ENCODE data around the gene MARS1. TPM values are rescaled to one million over a fixed set of nuclear protein-coding genes. Genes with fewer than 3 reads are reported as not detected.

The MARS1 gene
- total RNA-seq, 2 donors from 2014 or later = 575 to 653 TPM

DNA sequence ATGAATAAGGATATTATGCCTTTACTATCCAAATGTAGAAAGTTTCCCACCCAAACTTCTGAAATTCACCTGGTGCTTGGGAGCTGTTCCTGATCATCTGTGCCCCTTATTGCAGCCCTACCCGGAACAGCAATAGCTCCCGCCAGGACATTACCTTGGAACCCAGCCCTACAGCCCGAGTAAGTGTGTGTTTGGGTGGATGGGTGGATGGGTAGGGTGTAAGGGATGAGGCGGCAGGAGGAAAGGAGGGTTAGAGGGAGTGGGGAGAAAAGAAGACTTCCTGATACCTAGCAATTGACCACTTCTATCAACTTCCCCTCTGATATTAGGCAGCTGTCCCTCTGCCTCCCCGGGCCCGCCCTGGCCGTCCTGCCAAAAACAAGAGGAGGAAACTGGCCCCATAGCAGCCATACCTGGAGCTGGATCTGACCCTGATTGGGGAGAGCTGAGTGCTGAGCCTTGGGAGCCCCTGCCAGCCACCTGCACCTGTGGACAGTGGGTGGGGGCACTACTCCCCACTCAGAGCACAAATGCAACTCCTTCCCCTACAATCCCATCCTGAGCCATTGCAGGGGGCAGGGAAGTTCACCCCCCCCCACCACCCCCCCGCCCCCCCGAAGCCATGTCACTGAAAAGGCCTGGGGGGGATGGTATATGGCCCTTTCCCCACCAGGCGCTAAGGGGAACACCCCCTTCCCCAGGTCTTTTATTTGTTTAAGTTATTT lies 41.1 kb downstream of the MARS1 start:
- Mint-ChIP-seq H3K27ac (peak overlapping the region; percentile 67), H3K9me3 (no peaks in the 10 kb centered on the region), H3K4me1 (ENCODE audit: low read depth) (peaks cover 16% of the 10 kb centered on the region), H3K4me3 (no peak overlapping the region), H3K36me3 (ENCODE audit: insufficient read depth in 2 of 2) (peaks cover 3 to 37% of the 10 kb centered on the region in 2 donors), H3K27me3 (ENCODE audit: low read depth) (no peaks in the 10 kb centered on the region)
- DNase-seq (no peak), ATAC-seq (replicated peaks in 1 of 2) (no peak)

DNA sequence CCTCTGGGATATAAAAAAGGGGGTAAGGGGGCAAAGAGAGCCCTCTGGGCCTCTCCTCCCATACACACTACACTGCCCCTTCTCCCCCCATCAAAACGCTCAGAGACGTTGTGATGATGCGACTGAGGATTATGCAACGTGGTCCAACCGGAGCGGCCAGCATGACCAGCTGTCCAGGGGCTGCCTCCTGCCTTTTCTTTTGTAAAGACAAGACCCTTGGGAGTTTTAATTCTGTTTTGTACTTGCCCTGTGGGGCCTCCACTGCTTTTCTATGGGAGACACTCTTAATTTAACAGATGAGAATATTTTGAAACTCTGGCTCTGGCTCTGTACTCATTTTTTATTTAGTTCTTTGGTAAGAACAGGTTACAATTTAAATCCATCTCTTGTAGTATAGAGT lies 42.0 kb downstream of the MARS1 start:
- DNase-seq = no peak
- H3K4me1 Mint-ChIP-seq (ENCODE audit: low read depth) = peaks cover 7% of the 10 kb centered on the region
- no peaks in the 10 kb centered on the region for H3K27me3 Mint-ChIP-seq (ENCODE audit: low read depth)
- peaks cover 3 to 36% of the 10 kb centered on the region in 2 donors for H3K36me3 Mint-ChIP-seq (ENCODE audit: insufficient read depth in 2 of 2)
- ATAC-seq (replicated peaks in 1 of 2) = no peak
- H3K27ac Mint-ChIP-seq = peak overlapping the region; percentile 67
- no peak overlapping the region for H3K4me3 Mint-ChIP-seq
- no peaks in the 10 kb centered on the region for H3K9me3 Mint-ChIP-seq

DNA sequence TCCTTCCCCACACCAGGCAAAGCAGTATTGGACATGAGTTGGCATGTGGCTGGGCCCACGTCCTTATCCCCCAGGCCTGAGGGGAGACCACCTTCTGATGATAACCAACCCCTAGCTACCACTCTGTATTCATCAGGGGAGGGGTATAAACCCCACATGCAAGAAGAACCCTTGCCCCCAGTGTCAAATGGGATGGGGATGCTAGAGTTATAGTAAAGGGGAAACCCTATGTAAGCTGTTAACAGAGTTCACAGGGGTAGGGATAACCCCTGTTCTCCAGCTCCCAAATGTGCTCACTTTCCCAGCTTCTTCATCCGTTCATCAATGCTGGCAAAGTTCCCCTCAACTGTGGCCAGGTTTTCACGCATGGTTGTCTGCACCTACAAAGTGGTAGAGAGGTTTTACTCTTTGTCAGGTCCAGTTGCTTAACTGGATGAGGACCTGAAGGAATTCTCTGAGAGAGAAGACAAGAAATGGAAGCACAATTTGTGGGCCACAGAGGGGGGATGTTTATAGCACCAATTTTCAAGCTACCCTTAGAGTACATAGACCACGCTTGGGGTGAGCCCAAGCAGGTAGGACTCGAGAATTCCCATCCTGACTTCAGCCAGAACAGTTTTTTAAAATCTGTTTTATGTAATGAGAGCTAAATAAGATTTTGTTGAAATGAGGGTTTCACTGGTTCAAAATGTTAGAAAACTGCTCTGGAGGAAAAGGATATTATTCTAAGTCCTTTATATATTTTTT lies 42.7 kb downstream of the MARS1 start:
- no peak for ATAC-seq (replicated peaks in 1 of 2)
- Mint-ChIP-seq H3K27ac (peak overlapping the region; percentile 67), H3K36me3 (ENCODE audit: insufficient read depth in 2 of 2) (peaks cover 4 to 38% of the 10 kb centered on the region in 2 donors)

DNA sequence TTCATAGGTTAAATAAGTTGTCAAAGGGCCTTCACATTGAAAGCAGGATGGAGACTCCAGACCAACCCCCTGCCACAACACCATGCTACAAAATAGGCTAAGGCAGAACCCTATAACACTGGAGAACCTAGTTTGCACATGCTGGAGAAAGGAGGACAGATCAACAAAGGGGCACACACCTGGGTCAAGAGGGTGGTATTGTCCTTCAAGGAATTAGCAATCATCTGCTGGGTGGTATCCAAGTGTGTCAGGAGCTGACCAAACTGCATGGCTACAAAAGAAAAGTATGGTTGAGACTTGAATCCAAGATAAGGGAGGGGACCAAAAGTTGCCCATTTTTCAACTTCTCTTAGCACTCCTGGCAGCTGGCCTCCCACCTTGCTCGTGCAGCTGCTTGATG lies 44.0 kb downstream of the MARS1 start:
- no peaks in the 10 kb centered on the region for H3K9me3 Mint-ChIP-seq
- no peak overlapping the region for H3K4me3 Mint-ChIP-seq
- H3K36me3 Mint-ChIP-seq (ENCODE audit: insufficient read depth in 2 of 2) = peaks cover 4 to 35% of the 10 kb centered on the region in 2 donors
- ATAC-seq (replicated peaks in 1 of 2) = no peak
- no peak for DNase-seq
- no peaks in the 10 kb centered on the region for H3K4me1 Mint-ChIP-seq (ENCODE audit: low read depth)
- no peaks in the 10 kb centered on the region for H3K27me3 Mint-ChIP-seq (ENCODE audit: low read depth)
- H3K27ac Mint-ChIP-seq = no peak overlapping the region

More for the DNA sequence above, 42.7 kb downstream of the MARS1 start:
- DNase-seq = no peak
- H3K9me3 Mint-ChIP-seq = no peaks in the 10 kb centered on the region
- H3K4me3 Mint-ChIP-seq = no peak overlapping the region
- no peaks in the 10 kb centered on the region for H3K4me1 Mint-ChIP-seq (ENCODE audit: low read depth)
- no peaks in the 10 kb centered on the region for H3K27me3 Mint-ChIP-seq (ENCODE audit: low read depth)

DNA sequence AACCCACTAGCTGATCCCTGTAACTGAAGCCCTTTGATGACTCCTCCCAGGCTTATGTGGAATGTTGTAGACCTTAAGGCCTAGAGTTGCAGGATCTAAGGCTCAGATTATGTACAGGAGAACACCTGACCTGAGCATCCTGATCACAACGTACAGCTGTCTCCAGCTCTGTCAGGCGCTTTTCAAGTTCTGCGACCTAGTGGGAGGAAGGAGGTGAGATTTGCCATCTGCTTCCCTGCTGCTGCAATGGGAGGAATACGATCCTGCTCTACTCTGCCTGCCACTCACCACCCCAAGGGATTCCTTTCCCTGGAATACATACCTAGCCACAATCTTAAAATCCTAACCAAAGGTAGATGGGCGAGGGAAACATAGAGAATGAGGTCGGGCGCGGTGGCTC lies 45.2 kb downstream of the MARS1 start:
- Mint-ChIP-seq H3K4me1 (ENCODE audit: low read depth) (no peaks in the 10 kb centered on the region), H3K9me3 (no peaks in the 10 kb centered on the region), H3K4me3 (no peak overlapping the region), H3K36me3 (ENCODE audit: insufficient read depth in 2 of 2) (peaks cover 5 to 37% of the 10 kb centered on the region in 2 donors), H3K27me3 (ENCODE audit: low read depth) (no peaks in the 10 kb centered on the region), H3K27ac (no peak overlapping the region)
- DNase-seq = no peak
- ATAC-seq (replicated peaks in 1 of 2) = no peak

DNA sequence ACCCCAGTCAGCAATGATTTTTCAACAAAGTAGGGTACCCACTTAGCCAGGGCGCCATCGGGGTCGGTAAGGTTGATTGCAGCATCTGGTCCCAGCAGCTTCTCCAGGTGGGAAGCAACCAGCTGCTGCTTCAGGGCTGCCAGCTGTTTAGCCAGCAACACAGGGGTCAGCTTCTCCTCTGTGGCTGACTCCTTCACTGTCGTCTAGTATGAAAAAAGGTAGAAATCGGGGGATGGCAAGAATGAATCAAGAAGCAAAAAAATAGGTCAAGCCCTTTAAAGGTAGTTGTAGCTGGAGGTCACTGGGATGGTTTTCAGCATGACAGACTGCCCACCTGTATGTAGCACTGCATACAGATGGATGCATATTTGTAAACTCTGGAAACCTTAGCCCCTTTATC lies 46.4 kb downstream of the MARS1 start:
- Mint-ChIP-seq H3K4me3 (no peak overlapping the region), H3K4me1 (ENCODE audit: low read depth) (no peaks in the 10 kb centered on the region), H3K27me3 (ENCODE audit: low read depth) (no peaks in the 10 kb centered on the region), H3K9me3 (no peaks in the 10 kb centered on the region), H3K27ac (no peak overlapping the region), H3K36me3 (ENCODE audit: insufficient read depth in 2 of 2) (peaks cover 7 to 36% of the 10 kb centered on the region in 2 donors)
- DNase-seq (no peak), ATAC-seq (replicated peaks in 1 of 2) (no peak)

DNA sequence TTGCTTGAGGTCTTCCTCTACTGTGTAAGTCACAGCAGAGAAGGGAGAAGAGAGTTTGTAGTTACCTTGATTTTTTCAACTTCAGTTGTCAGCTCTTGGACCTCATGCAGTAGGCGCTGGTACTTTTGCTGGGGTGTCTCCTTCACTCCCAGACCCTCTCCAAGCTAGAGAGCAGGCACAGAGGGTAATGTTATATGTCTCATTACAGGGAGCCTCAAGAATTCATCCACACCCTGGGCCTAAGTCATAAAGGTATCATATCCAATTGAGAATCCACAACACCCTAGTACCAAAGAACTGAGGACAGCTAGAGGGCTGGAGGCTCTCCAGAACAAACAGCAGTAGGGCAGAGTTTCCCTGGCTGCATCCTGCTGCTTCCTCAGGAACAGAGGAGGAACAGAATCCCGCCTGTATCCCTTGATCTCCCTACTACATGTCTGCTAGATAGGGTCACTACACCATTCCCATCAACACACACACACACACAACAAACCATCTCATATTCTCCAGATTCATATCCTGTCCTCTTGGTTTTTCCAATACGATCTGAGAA lies 47.2 kb downstream of the MARS1 start:
- H3K36me3 Mint-ChIP-seq (ENCODE audit: insufficient read depth in 2 of 2) = peaks cover 7 to 32% of the 10 kb centered on the region in 2 donors
- no peaks in the 10 kb centered on the region for H3K4me1 Mint-ChIP-seq (ENCODE audit: low read depth)

DNA sequence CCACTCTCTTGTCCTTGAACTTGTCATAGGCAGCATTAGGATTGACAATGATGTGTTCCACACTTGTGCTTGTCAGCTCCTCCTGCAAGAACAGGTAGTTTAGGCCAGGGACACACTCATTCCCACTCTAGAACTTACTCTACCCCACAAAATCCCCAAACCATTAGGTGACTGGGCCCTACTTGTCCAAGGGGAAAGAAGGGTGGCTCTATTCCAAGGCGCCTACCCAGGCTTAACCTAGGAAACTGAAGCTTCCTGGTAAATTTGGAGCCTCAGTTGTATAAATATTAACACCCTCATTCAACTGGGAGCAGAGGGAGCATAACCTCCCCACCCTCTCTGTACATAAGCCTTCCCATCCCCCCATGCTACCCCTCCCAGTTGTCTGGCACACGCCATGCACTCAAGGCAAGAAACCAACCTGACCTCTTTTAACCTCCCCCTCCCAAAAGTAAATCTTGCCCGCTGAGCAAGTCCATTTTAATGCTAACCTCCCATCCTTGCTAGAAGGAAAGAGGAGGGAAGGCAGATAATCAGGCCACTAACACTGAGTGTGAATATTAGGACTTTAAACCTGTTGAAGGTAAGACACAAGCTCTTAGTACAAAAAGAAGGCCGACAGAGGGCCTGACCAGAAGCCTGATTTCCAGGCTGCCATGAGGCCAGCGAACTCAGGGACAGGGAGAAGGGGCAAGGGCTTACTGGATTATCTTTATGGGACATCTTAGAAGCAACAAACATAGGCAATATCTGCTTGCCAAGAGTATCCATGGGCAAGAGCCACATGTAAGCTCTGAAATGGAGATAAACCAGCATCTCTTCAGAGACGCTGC lies 48.1 kb downstream of the MARS1 start:
- Mint-ChIP-seq H3K27ac (no peak overlapping the region), H3K4me1 (ENCODE audit: low read depth) (no peaks in the 10 kb centered on the region), H3K4me3 (no peak overlapping the region), H3K27me3 (ENCODE audit: low read depth) (no peaks in the 10 kb centered on the region), H3K36me3 (ENCODE audit: insufficient read depth in 2 of 2) (peaks cover 7 to 29% of the 10 kb centered on the region in 2 donors), H3K9me3 (no peaks in the 10 kb centered on the region)
- ATAC-seq (replicated peaks in 1 of 2) = no peak
- DNase-seq = no peak

More for the DNA sequence above, 47.2 kb downstream of the MARS1 start:
- Mint-ChIP-seq H3K4me3 (no peak overlapping the region), H3K9me3 (no peaks in the 10 kb centered on the region), H3K27ac (no peak overlapping the region), H3K27me3 (ENCODE audit: low read depth) (no peaks in the 10 kb centered on the region)
- DNase-seq (no peak), ATAC-seq (replicated peaks in 1 of 2) (no peak)

DNA sequence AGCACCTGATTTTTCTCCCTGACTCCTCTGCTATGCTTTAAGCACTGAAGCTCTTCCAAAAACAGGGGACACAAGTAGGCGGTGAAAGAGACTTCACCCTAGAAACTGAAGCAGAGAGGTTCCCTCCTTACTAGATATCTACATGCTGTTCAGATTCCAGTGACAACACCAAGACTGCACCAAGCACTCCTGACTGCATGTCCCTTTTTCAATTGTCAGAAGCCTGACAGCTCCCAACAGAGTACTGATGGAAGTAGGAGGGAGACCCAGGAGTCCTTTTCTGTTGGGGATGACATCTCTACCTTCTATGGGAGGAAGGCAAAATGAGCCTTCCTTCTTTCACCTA lies 48.7 kb downstream of the MARS1 start:
- Mint-ChIP-seq H3K9me3 (no peaks in the 10 kb centered on the region), H3K4me3 (no peak overlapping the region), H3K4me1 (ENCODE audit: low read depth) (no peaks in the 10 kb centered on the region), H3K36me3 (ENCODE audit: insufficient read depth in 2 of 2) (peaks cover 7 to 24% of the 10 kb centered on the region in 2 donors), H3K27me3 (ENCODE audit: low read depth) (no peaks in the 10 kb centered on the region), H3K27ac (peak overlapping the region; percentile 17)
- ATAC-seq (replicated peaks in 1 of 2) (no peak), DNase-seq (no peak)

DNA sequence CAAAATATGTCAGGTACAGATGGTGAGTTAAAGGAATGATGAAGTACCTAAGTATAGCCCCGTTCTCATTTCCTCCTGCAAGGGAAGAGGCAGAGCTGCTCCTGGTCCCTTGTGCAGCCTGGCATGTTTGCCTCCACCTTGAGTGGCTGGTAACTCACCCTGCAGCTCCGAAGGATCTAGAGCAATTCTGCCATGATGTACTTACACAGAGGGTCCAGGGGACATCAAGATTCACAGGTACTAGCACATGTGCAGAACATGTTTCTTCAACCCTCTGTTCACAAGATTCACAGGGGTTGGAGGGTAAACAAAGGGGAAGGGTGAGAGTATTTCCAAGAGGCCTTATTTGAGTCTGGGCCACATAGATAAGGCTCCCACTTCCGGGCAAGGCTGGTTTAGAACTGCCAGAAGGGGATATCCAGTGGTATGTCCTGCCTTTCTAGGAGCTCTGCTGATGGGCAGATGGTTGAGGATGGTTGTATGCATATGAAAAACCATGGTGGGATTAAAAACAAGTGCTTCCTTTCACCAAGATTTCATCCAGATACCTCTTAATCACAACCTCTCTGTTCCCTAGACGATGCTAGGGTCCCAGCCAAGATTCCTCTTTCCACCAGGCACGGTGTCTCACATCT lies 51.4 kb downstream of the MARS1 start:
- no peak for ATAC-seq (replicated peaks in 1 of 2)
- no peaks in the 10 kb centered on the region for H3K4me1 Mint-ChIP-seq (ENCODE audit: low read depth)
- no peak overlapping the region for H3K4me3 Mint-ChIP-seq
- no peak for DNase-seq
- no peaks in the 10 kb centered on the region for H3K27me3 Mint-ChIP-seq (ENCODE audit: low read depth)
- H3K9me3 Mint-ChIP-seq = no peaks in the 10 kb centered on the region
- H3K36me3 Mint-ChIP-seq (ENCODE audit: insufficient read depth in 2 of 2) = peaks cover 4 to 8% of the 10 kb centered on the region in 2 donors
- H3K27ac Mint-ChIP-seq = no peak overlapping the region

DNA sequence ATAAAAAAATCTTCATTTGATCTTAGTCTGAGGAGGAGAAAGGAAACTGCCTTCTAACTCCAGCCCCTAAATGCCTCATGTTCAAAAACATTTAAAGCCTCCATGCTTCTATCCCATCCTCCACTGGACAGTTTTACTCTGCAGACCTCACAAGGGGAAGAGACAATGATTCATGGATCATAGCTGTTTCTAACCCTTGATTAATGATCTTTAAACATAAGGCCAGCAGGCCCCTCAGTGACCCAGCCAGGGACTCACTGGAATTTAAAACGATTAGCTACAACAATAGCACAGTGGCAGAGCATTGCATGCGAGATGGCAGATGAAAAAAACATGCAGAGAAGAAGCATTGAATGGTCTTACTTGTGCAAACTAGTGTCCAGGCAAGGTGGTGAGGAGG lies 53.1 kb downstream of the MARS1 start:
- H3K27ac Mint-ChIP-seq = no peak overlapping the region
- H3K36me3 Mint-ChIP-seq (ENCODE audit: insufficient read depth in 2 of 2) = peaks cover 4 to 8% of the 10 kb centered on the region in 2 donors
- H3K27me3 Mint-ChIP-seq (ENCODE audit: low read depth) = no peaks in the 10 kb centered on the region
- H3K9me3 Mint-ChIP-seq = no peaks in the 10 kb centered on the region
- DNase-seq (no peak), ATAC-seq (replicated peaks in 1 of 2) (no peak)
- H3K4me1 Mint-ChIP-seq (ENCODE audit: low read depth) = peaks cover 15% of the 10 kb centered on the region
- H3K4me3 Mint-ChIP-seq = no peak overlapping the region

DNA sequence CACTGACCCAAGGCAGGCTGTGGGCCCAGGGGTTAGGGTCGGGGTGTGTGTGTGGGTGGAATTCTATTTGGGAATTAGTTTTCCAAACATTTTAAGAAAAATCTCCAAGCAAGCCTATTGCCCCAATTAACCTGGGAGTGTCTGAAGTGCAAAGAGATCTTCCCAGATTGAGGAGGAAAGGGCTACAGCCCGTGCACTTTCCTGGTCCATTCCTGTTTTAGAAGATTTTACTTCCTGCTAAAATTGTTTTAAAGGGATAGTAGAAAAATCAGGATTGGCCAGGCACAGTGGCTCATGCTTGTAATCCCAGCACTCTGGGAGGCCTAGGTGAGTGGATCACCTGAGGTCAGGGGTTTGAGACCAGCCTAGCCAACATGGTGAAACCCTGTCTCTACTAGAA lies 53.8 kb downstream of the MARS1 start:
- H3K27me3 Mint-ChIP-seq (ENCODE audit: low read depth) = no peaks in the 10 kb centered on the region
- H3K27ac Mint-ChIP-seq = no peak overlapping the region
- peaks cover 7 to 8% of the 10 kb centered on the region in 2 donors for H3K36me3 Mint-ChIP-seq (ENCODE audit: insufficient read depth in 2 of 2)
- DNase-seq (no peak), ATAC-seq (replicated peaks in 1 of 2) (no peak)
- H3K4me3 Mint-ChIP-seq = no peak overlapping the region
- peaks cover 20% of the 10 kb centered on the region for H3K4me1 Mint-ChIP-seq (ENCODE audit: low read depth)
- no peaks in the 10 kb centered on the region for H3K9me3 Mint-ChIP-seq

Measured in activated T-cell treated with anti-CD3 and anti-CD28 coated beads, Interleukin-2, amount 50 U/mL, for 72 hours (primary cell).